ENCODE data around the gene ZP1. TPM values are rescaled to one million over a fixed set of nuclear protein-coding genes. Genes with fewer than 3 reads are reported as not detected.

ZP1 gene
- total RNA-seq, 6 donors from 2014 or later: not detected

DNA sequence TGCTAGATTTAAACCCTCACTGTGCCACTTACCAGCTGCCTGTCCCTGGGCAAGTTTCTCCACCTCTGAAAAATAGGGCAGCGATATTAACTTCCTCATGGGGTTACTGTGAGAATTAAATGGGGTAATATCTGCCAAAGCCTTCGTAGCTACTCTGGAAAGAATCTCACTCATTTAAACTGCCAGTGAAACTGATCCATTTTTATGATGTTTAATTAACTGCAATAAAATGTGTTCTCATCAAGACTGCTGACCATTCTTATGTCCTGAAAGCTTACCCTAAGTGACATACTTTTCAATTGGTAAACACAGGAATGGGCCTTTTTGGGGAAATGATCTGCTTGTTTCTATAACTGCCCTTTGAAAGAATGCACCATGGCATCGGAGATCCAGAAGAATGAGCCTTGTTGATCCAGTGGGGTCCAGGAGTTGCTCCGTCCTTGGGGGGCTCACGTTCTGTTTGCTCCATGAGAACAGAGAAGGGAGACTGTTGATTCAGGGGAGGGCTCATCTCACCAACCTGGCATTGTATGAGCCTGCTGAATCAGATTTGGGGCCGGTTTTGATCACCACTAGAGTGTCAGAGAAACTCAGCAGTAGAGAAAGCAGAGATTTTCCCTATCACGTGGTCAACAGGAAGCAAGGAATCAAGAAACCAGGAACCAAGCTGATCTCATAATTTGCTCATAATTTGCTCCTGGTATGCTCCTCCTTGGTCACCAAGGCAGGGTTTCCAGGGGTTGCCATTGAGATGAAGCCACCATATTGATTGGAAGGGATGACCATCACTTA lies 32.4 kb upstream of the ZP1 start:
- Histone ChIP-seq H3K4me1 (peaks cover 0 to 8% (median 0%) of the 10 kb centered on the region in 4 donors), H3K4me3 (no peak overlapping the region), H3K36me3 (no peaks in the 10 kb centered on the region), H3K27ac (no peak overlapping the region), H3K9me3 (no peaks in the 10 kb centered on the region), H3K27me3 (no peaks in the 10 kb centered on the region)
- TF ChIP-seq POLR2A (IDR thresholded peaks at IDR 0.05): no peak
- ATAC-seq (ENCODE audit: low FRiP score in 2 of 2) (no peak), DNase-seq (no peak)
- WGBS, 2 donors: 60 to 66% methylated on average over 7 of the region's 7 CpGs

DNA sequence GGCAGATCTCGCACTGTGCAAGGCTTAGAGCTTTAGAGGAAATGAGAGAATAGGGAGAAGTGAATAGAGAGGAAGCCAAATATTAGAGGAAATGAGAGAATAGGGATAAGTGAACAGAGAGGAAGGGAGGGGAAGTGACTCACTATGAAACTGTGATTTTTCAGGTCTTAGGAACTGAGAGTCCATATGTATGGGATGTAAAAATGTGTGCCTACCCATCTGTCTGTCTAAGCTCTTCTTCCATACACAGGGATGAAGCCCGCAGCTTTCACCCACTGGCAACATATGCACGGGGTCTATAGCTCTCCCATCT lies 31.9 kb upstream of the ZP1 start:
- Histone ChIP-seq H3K9me3 (no peaks in the 10 kb centered on the region), H3K36me3 (no peaks in the 10 kb centered on the region), H3K4me1 (peaks cover 0 to 9% (median 0%) of the 10 kb centered on the region in 4 donors), H3K27ac (no peak overlapping the region), H3K27me3 (no peaks in the 10 kb centered on the region), H3K4me3 (no peak overlapping the region)
- DNase-seq (no peak), ATAC-seq (ENCODE audit: low FRiP score in 2 of 2) (peak in 1 of 2 donors; percentile 56)
- TF ChIP-seq POLR2AphosphoS5 (IDR thresholded peaks at IDR 0.05): no peak
- TF ChIP-seq, protein P1, sequence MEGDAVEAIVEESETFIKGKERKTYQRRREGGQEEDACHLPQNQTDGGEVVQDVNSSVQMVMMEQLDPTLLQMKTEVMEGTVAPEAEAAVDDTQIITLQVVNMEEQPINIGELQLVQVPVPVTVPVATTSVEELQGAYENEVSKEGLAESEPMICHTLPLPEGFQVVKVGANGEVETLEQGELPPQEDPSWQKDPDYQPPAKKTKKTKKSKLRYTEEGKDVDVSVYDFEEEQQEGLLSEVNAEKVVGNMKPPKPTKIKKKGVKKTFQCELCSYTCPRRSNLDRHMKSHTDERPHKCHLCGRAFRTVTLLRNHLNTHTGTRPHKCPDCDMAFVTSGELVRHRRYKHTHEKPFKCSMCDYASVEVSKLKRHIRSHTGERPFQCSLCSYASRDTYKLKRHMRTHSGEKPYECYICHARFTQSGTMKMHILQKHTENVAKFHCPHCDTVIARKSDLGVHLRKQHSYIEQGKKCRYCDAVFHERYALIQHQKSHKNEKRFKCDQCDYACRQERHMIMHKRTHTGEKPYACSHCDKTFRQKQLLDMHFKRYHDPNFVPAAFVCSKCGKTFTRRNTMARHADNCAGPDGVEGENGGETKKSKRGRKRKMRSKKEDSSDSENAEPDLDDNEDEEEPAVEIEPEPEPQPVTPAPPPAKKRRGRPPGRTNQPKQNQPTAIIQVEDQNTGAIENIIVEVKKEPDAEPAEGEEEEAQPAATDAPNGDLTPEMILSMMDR (IDR thresholded peaks at IDR 0.05): no peak
- no peak for TF ChIP-seq POLR2A (IDR thresholded peaks at IDR 0.05)
- no peak for TF ChIP-seq EP300 (IDR thresholded peaks at IDR 0.05)
- WGBS, 2 donors: 75 to 78% methylated on average over 3 of the region's 3 CpGs

DNA sequence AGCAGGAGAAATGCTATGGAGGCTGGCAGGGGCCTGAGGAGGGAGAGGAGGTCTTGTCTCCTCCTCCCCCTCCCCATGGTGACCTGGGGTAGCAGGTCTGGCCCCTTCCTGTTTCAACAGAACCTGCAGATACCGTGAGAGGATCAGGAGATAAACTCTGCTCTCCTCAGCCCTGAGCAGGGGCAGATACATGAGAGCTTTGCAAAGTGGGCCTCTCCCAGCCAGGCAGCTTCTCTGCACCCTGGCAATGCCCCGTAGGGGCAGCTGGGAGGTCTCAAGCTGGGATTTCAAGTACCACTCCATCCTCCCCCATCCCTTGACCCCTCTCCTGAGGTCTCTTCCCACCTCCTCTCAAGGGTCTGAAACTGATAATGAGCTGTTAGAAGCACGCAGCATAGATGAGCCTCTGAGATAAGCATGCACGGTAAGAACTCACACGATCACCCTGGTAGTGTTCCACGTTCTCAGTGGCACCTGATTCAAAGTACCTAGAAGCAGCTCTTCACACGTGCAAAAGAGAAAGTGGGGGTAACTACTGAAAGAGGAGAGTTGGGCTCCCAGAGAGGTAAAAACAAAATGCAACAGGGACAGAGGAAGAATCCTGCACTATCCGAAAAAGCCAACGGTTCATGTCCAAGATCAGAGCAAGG lies 30.4 kb upstream of the ZP1 start:
- Histone ChIP-seq H3K4me3 (no peak overlapping the region), H3K4me1 (peaks cover 6 to 13% (median 9%) of the 10 kb centered on the region in 4 donors), H3K36me3 (no peaks in the 10 kb centered on the region), H3K27ac (no peak overlapping the region), H3K27me3 (no peaks in the 10 kb centered on the region), H3K9me3 (no peaks in the 10 kb centered on the region)
- no peak for ATAC-seq (ENCODE audit: low FRiP score in 2 of 2)
- TF ChIP-seq POLR2AphosphoS5 (IDR thresholded peaks at IDR 0.05) (no peak), EP300 (IDR thresholded peaks at IDR 0.05) (no peak), POLR2A (IDR thresholded peaks at IDR 0.05) (no peak)
- TF ChIP-seq, protein P1 (IDR thresholded peaks at IDR 0.05): no peak
- 59 to 62% methylated on average over 8 to 9 of the region's 9 CpGs for WGBS, 2 donors
- no peak for DNase-seq

DNA sequence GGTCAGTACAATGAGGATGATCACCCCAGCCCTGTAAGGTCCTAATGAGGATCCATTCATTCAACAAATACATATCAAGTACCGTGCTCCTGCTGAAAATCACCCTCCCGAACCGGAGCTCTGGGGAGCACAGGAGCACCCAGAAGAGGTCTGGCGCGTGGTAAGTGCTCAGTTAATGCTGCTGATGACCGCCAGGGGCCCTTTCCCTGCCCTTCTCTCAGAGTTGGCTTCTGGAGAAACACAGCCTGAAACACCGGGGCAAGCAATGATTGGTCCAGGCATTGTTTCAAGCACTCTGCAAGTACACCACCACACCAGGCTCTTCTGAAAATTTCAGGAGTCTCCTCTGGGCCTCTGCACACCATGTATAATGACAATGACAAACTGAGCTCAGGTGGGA lies 29.2 kb upstream of the ZP1 start:
- no peak for ATAC-seq (ENCODE audit: low FRiP score in 2 of 2)
- WGBS, 2 donors: 73 to 80% methylated on average over 7 of the region's 7 CpGs
- TF ChIP-seq POLR2A (IDR thresholded peaks at IDR 0.05) (no peak), EP300 (IDR thresholded peaks at IDR 0.05) (no peak), POLR2AphosphoS5 (IDR thresholded peaks at IDR 0.05) (no peak)
- TF ChIP-seq, protein P1 (IDR thresholded peaks at IDR 0.05): no peak

DNA sequence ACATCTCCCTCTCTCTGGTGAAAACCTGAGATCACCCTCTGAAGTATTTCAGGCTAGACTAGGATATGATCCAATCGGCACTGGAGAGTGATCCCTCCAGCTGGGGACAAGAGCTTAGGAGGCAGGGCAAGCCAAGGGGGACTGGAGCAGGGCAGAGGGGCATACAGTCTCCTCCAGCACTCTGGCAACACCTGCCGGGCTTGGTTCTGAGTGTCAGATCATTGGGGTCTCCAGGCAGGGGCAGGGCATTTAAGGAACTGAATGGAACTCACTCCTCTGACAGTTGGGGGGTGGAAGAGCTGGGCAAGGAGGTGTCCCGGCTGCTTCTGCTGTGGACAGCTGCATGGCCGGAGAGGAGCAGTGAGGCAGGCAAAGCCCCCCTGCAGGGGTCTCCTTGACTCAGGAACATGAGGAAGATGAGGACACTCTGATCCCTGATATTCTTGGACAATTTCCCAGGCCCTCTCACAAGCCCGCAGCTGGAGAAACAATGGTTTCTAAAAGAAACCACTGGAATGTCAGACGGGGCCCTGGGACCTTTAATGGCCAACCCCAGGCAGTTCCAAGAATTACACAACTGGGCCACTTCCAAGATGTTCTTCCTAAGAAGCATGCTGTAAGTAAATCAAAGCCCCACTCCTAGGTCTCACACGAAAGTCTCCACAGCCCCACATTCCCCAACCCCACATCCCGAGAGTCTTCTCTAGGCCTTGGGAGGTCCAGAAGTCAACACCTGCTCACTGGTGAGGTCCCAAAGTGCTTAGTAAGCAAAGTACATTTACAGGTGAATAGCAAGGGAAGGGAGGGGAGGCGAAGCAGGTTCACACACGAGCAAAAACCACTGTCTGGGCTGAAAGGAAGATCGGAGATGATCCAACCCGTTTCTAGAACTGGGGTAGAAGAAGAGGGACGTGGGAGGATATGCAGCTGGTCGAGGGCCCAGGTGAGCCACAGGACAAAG lies 26.6 kb upstream of the ZP1 start:
- no peak for TF ChIP-seq POLR2A (IDR thresholded peaks at IDR 0.05)
- TF ChIP-seq, protein P1 (IDR thresholded peaks at IDR 0.05): no peak
- no peak for TF ChIP-seq EP300 (IDR thresholded peaks at IDR 0.05)
- no peak for TF ChIP-seq POLR2AphosphoS5 (IDR thresholded peaks at IDR 0.05)
- Histone ChIP-seq H3K27ac (peak overlapping the region in 1 of 4 donors; percentile 52), H3K27me3 (no peaks in the 10 kb centered on the region), H3K9me3 (no peaks in the 10 kb centered on the region), H3K4me1 (peaks cover 21 to 44% (median 31%) of the 10 kb centered on the region in 4 donors), H3K4me3 (no peak overlapping the region), H3K36me3 (no peaks in the 10 kb centered on the region)
- DNase-seq (no peak), ATAC-seq (ENCODE audit: low FRiP score in 2 of 2) (peak in 1 of 2 donors; percentile 77)
- WGBS, 2 donors: 73 to 81% methylated on average over 11 to 14 of the region's 14 CpGs

More for the DNA sequence above, 29.2 kb upstream of the ZP1 start:
- no peaks in the 10 kb centered on the region for H3K36me3 ChIP-seq
- no peak overlapping the region for H3K27ac ChIP-seq
- peaks cover 6 to 24% (median 17%) of the 10 kb centered on the region in 4 donors for H3K4me1 ChIP-seq
- no peaks in the 10 kb centered on the region for H3K9me3 ChIP-seq
- no peaks in the 10 kb centered on the region for H3K27me3 ChIP-seq
- no peak for DNase-seq
- no peak overlapping the region for H3K4me3 ChIP-seq

Data from upper lobe of left lung (tissue), 6 donors.